OCI-LY1 (cell line): ENCODE results near the gene VPS45.

ENCODE experiments used
- H2AFZ ChIP-seq: fragments of 200-600 bp; sonication (generic), shearing (Covaris generic); 2 replicates; pipeline ENCODE4 v1.6.0; 2014; ENCODE audit warnings: antibody characterized with exemption, mild to moderate bottlenecking, low read length
- H3F3A ChIP-seq: fragments of 200-600 bp; sonication (generic), shearing (Covaris generic); 2 replicates; pipeline ENCODE4 v1.6.0; 2014; ENCODE audit warnings: mild to moderate bottlenecking, antibody characterized with exemption, low read length, moderate library complexity; ENCODE audit not compliant: insufficient read depth
- H3K27ac ChIP-seq: fragments of 200-600 bp; sonication (generic); 2 replicates; pipeline ENCODE4 v1.5.1; 2014; ENCODE audit warnings: low read length, mixed run types, mild to moderate bottlenecking, low read depth; ENCODE audit not compliant: poor library complexity, severe bottlenecking
- H3K27me3 ChIP-seq: fragments of 200-600 bp; sonication (generic); 2 replicates; pipeline ENCODE4 v1.6.0; 2014; ENCODE audit warnings: antibody characterized with exemption, mild to moderate bottlenecking, low read length, moderate library complexity; ENCODE audit not compliant: insufficient read depth
- H3K36me3 ChIP-seq: fragments of 200-600 bp; sonication (generic); 2 replicates; pipeline ENCODE4 v1.6.1; 2014; ENCODE audit warnings: mild to moderate bottlenecking, antibody characterized with exemption, low read length, moderate library complexity, mixed read lengths; ENCODE audit not compliant: insufficient read depth
- H3K4me1 ChIP-seq: fragments of 200-600 bp; sonication (generic); 2 replicates; pipeline ENCODE4 v1.5.1; 2014; ENCODE audit warnings: mild to moderate bottlenecking, low read length, moderate library complexity; ENCODE audit not compliant: insufficient read depth, severe bottlenecking
- H3K4me2 ChIP-seq: fragments of 200-600 bp; sonication (generic), shearing (Covaris generic); 2 replicates; pipeline ENCODE4 v1.6.1; 2014; ENCODE audit warnings: low read length
- H3K4me3 ChIP-seq: fragments of 200-600 bp; sonication (generic); 2 replicates; pipeline ENCODE4 v1.5.1; 2014; ENCODE audit warnings: low read length, low read depth, mild to moderate bottlenecking, mixed read lengths; ENCODE audit not compliant: poor library complexity, severe bottlenecking
- H3K79me2 ChIP-seq: fragments of 200-600 bp; shearing (Covaris generic); 2 replicates; pipeline ENCODE4 v1.6.1; 2016; ENCODE audit warnings: mixed run types, low read length, mixed read lengths; ENCODE audit not compliant: insufficient read depth
- H3K9ac ChIP-seq: fragments of 200-600 bp; sonication (generic), shearing (Covaris generic); 2 replicates; pipeline ENCODE4 v1.6.1; 2014; ENCODE audit warnings: mild to moderate bottlenecking, low read length, mixed read lengths
- H3K9me2 ChIP-seq: fragments of 200-600 bp; sonication (generic), shearing (Covaris generic); 2 replicates; pipeline ENCODE4 v1.6.1; 2014; ENCODE audit warnings: low read depth, mild to moderate bottlenecking, low read length, mixed read lengths
- H3K9me3 ChIP-seq: fragments of 200-600 bp; shearing (Covaris generic); 2 replicates; pipeline ENCODE4 v1.6.1; 2014; ENCODE audit warnings: low read length, mixed read lengths
- H4K20me1 ChIP-seq: fragments of 200-600 bp; sonication (generic), shearing (Covaris generic); 2 replicates; pipeline ENCODE4 v1.6.0; 2016; ENCODE audit warnings: mild to moderate bottlenecking, low read length; ENCODE audit not compliant: insufficient read depth
- CTCF ChIP-seq: fragments of 200-600 bp; sonication (generic), shearing (Covaris generic); IDR thresholded peaks from 2 replicates; pipeline ENCODE4 v1.5.1; 2017; ENCODE audit warnings: mild to moderate bottlenecking, antibody characterized with exemption, low read length, moderate library complexity, mixed read lengths
- EZH2 ChIP-seq: fragments of 200-600 bp; sonication (generic), shearing (Covaris generic); IDR thresholded peaks from 2 replicates; pipeline ENCODE4 v1.8.0; 2017; ENCODE audit warnings: borderline replicate concordance, mixed run types, mild to moderate bottlenecking, antibody characterized with exemption, low read length, moderate library complexity, mixed read lengths

VPS45 gene

GRCh38 chr1:150067184-150068108 is at the start of gene VPS45:
VPS45 (plus strand) TSS chr1:150067776; CDS start chr1:150067858, 82 bp downstream.
- H3K9ac ChIP-seq: peak within 1 kb of the TSS; percentile 95
- no peaks in the 10 kb centered on the region for H3K79me2 ChIP-seq
- H3K36me3 ChIP-seq: peaks cover 7% of the 10 kb centered on the region; the same call in 1 of the 2 replicates
- peak within 1 kb of the TSS; percentile 94 for H3K4me2 ChIP-seq
- no peaks in the 10 kb centered on the region for H4K20me1 ChIP-seq
- no peaks in the 10 kb centered on the region for H3K9me2 ChIP-seq
- peaks cover 28% of the 10 kb centered on the region for H3K4me1 ChIP-seq
- peak within 1 kb of the TSS; percentile 81 for H3K27ac ChIP-seq
- peak within 1 kb of the TSS; percentile 71 for H2AFZ ChIP-seq
- peak within 1 kb of the TSS; percentile 88 for H3K4me3 ChIP-seq
- 0 out of 2 replicates have a peak, but pooled peaks cover 8% of the 10 kb centered on the region for H3F3A ChIP-seq
- H3K9me3 ChIP-seq: no peaks in the 10 kb centered on the region
- H3K27me3 ChIP-seq: no peaks in the 10 kb centered on the region
- TF ChIP-seq CTCF (no peak), EZH2 (no peak)

GRCh38 chr1:150018165-150018564 is 49.4 kb upstream of the VPS45 start:
- Histone ChIP-seq H3K4me3 (no peak overlapping the region), H2AFZ (no peak overlapping the region), H3K27ac (no peak overlapping the region), H3K79me2 (no peaks in the 10 kb centered on the region), H3K27me3 (no peaks in the 10 kb centered on the region; the same call in 1 of the 2 replicates), H3F3A (no peaks in the 10 kb centered on the region), H3K4me1 (no peaks in the 10 kb centered on the region), H3K4me2 (no peak overlapping the region), H3K36me3 (no peaks in the 10 kb centered on the region), H3K9me2 (no peaks in the 10 kb centered on the region), H3K9me3 (no peaks in the 10 kb centered on the region), H4K20me1 (no peaks in the 10 kb centered on the region), H3K9ac (no peak overlapping the region)
- TF ChIP-seq EZH2: no peak
- TF ChIP-seq CTCF: no peak

GRCh38 chr1:150020711-150021110 is 46.9 kb upstream of the VPS45 start:
- Histone ChIP-seq H3K79me2 (no peaks in the 10 kb centered on the region), H2AFZ (no peak overlapping the region), H3K4me3 (no peak overlapping the region), H3K9me3 (no peaks in the 10 kb centered on the region), H3K27ac (no peak overlapping the region), H3F3A (no peaks in the 10 kb centered on the region), H3K27me3 (no peaks in the 10 kb centered on the region; the same call in 1 of the 2 replicates), H3K9ac (no peak overlapping the region), H3K4me1 (no peaks in the 10 kb centered on the region), H3K4me2 (no peak overlapping the region), H4K20me1 (no peaks in the 10 kb centered on the region), H3K36me3 (no peaks in the 10 kb centered on the region), H3K9me2 (no peaks in the 10 kb centered on the region)
- TF ChIP-seq CTCF: no peak
- TF ChIP-seq EZH2: no peak
